Neural progenitor cell (in vitro differentiated cells): Measurements from ENCODE around the gene CCDC60.

Source experiments
- EZH2 ChIP-seq: fragments of 200-600 bp; sonication (generic); IDR thresholded peaks from 2 replicates; pipeline ENCODE4 v1.6.1; 2017; ENCODE audit warnings: antibody characterized with exemption, mild to moderate bottlenecking, moderate library complexity
- EZH2phosphoT487 ChIP-seq: fragments of 200-600 bp; sonication (generic); IDR thresholded peaks from 2 replicates; pipeline ENCODE4 v1.6.1; 2017; ENCODE audit warnings: antibody characterized with exemption
- TF ChIP-seq, protein P1 (sequence below): fragments of 200-600 bp; sonication (generic); IDR thresholded peaks from 2 replicates; pipeline ENCODE4 v1.5.1; 2017; ENCODE audit warnings: antibody characterized with exemption, mild to moderate bottlenecking

GRCh38 chr12:119393677-119394076, 59.1 kb downstream of the CCDC60 start:
- TF ChIP-seq, protein P1, sequence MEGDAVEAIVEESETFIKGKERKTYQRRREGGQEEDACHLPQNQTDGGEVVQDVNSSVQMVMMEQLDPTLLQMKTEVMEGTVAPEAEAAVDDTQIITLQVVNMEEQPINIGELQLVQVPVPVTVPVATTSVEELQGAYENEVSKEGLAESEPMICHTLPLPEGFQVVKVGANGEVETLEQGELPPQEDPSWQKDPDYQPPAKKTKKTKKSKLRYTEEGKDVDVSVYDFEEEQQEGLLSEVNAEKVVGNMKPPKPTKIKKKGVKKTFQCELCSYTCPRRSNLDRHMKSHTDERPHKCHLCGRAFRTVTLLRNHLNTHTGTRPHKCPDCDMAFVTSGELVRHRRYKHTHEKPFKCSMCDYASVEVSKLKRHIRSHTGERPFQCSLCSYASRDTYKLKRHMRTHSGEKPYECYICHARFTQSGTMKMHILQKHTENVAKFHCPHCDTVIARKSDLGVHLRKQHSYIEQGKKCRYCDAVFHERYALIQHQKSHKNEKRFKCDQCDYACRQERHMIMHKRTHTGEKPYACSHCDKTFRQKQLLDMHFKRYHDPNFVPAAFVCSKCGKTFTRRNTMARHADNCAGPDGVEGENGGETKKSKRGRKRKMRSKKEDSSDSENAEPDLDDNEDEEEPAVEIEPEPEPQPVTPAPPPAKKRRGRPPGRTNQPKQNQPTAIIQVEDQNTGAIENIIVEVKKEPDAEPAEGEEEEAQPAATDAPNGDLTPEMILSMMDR = no peak
- TF ChIP-seq EZH2 (no peak), EZH2phosphoT487 (no peak)
